GM23338 (cell line): ENCODE data around the gene TENM4. TPM values are rescaled to one million over a fixed set of nuclear protein-coding genes. Genes with fewer than 3 reads are reported as not detected.

ENCODE experiments used
- ATAC-seq: fragments of 200-7000 bp; cut with Tn5 transposase; 3 replicates; pipeline ENCODE4 v1.9.1; 2020
- DNase-seq: peaks from one replicate; pipeline ENCODE4 v3.0.0-alpha.2; 2015; ENCODE audit warnings: low spot score
- H2AFZ ChIP-seq: fragments of 200-600 bp; sonication (generic); 2 replicates; pipeline ENCODE4 v1.8.0; 2016; ENCODE audit warnings: antibody characterized with exemption, mild to moderate bottlenecking, moderate library complexity
- H3F3A ChIP-seq: fragments of 200-600 bp; sonication (generic); replicated peaks from 2 replicates; pipeline ENCODE4 v1.8.0; 2017; ENCODE audit warnings: antibody characterized with exemption, mixed run types, low read depth
- H3K27ac ChIP-seq: fragments of 200-600 bp; sonication (generic); 2 replicates; pipeline ENCODE4 v1.6.1; 2016; ENCODE audit warnings: low read depth
- H3K27me3 ChIP-seq: fragments of 200-600 bp; sonication (generic); 2 replicates; pipeline ENCODE4 v1.8.0; 2016; ENCODE audit warnings: mild to moderate bottlenecking, mixed run types, moderate library complexity; ENCODE audit not compliant: insufficient read depth
- H3K36me3 ChIP-seq: fragments of 200-600 bp; sonication (generic); 2 replicates; pipeline ENCODE4 v1.8.0; 2016; ENCODE audit warnings: mild to moderate bottlenecking; ENCODE audit not compliant: insufficient read depth
- H3K4me1 ChIP-seq: fragments of 200-600 bp; sonication (generic); 2 replicates; pipeline ENCODE4 v1.8.0; 2016; ENCODE audit warnings: mild to moderate bottlenecking, moderate library complexity; ENCODE audit not compliant: insufficient read depth
- H3K4me2 ChIP-seq: fragments of 200-600 bp; sonication (generic); 2 replicates; pipeline ENCODE4 v1.7.1; 2017; ENCODE audit warnings: mixed run types
- H3K4me3 ChIP-seq: fragments of 200-600 bp; sonication (generic); 2 replicates; pipeline ENCODE4 v1.6.1; 2016; ENCODE audit warnings: mixed run types
- H3K79me2 ChIP-seq: fragments of 200-600 bp; sonication (generic); replicated peaks from 2 replicates; pipeline ENCODE4 v1.8.0; 2017; ENCODE audit warnings: mild to moderate bottlenecking; ENCODE audit not compliant: insufficient read depth
- H3K9me2 ChIP-seq: fragments of 200-600 bp; sonication (generic); 2 replicates; pipeline ENCODE4 v1.8.0; 2017; ENCODE audit not compliant: insufficient read depth
- H4K20me1 ChIP-seq: fragments of 200-600 bp; sonication (generic); replicated peaks from 2 replicates; pipeline ENCODE4 v1.8.0; 2017; ENCODE audit warnings: mild to moderate bottlenecking; ENCODE audit not compliant: insufficient read depth
- H3K27ac Mint-ChIP-seq: 2 replicates; pipeline ENCODE4 v1.8.0; 2020; ENCODE audit warnings: inconsistent platforms, mild to moderate bottlenecking, moderate library complexity, mixed read lengths
- H3K27me3 Mint-ChIP-seq: 3 replicates; pipeline ENCODE4 v1.8.0; 2022; ENCODE audit warnings: low read depth, mild to moderate bottlenecking, moderate library complexity, mixed read lengths, inconsistent platforms; ENCODE audit not compliant: insufficient read depth, poor library complexity
- H3K36me3 Mint-ChIP-seq: 3 replicates; pipeline ENCODE4 v1.8.0; 2021; ENCODE audit warnings: low read depth, mild to moderate bottlenecking, inconsistent platforms, moderate library complexity, mixed read lengths
- H3K4me1 Mint-ChIP-seq: 3 replicates; pipeline ENCODE4 v1.8.0; 2020; ENCODE audit warnings: mild to moderate bottlenecking, inconsistent platforms, mixed read lengths
- H3K4me3 Mint-ChIP-seq: 3 replicates; pipeline ENCODE4 v1.8.0; 2021; ENCODE audit warnings: moderate library complexity, mild to moderate bottlenecking, inconsistent platforms, mixed read lengths
- H3K9me3 Mint-ChIP-seq: 3 replicates; pipeline ENCODE4 v1.8.0; 2020; ENCODE audit warnings: moderate library complexity, mild to moderate bottlenecking, inconsistent platforms, mixed read lengths
- CREB1 ChIP-seq: fragments of 250-450 bp; sonication (Bioruptor Pico); IDR thresholded peaks from 2 replicates; pipeline ENCODE4 v1.5.0; 2020; ENCODE audit warnings: low read depth, mild to moderate bottlenecking, moderate library complexity
- EZH2 ChIP-seq: fragments of 200-600 bp; sonication (generic); IDR thresholded peaks from one replicate; pipeline ENCODE4 v1.8.0; 2017; ENCODE audit warnings: antibody characterized with exemption, mild to moderate bottlenecking, low read depth; ENCODE audit not compliant: unreplicated experiment
- EZH2phosphoT487 ChIP-seq: fragments of 200-600 bp; sonication (generic); IDR thresholded peaks from one replicate; pipeline ENCODE4 v1.8.1; 2018; ENCODE audit warnings: antibody characterized with exemption; ENCODE audit not compliant: unreplicated experiment
- NANOG ChIP-seq: IDR thresholded peaks from 2 replicates; pipeline ENCODE4 v1.6.1; 2016; ENCODE audit warnings: antibody characterized with exemption, borderline replicate concordance
- POLR2AphosphoS5 ChIP-seq: IDR thresholded peaks from 2 replicates; pipeline ENCODE4 v1.6.1; 2016; ENCODE audit warnings: antibody characterized with exemption, low read depth
- STAT1 ChIP-seq: IDR thresholded peaks from one replicate; pipeline ENCODE4 v1.6.1; 2016; ENCODE audit warnings: antibody characterized with exemption; ENCODE audit not compliant: unreplicated experiment
- ZNF331 ChIP-seq: fragments of 250-450 bp; sonication (Bioruptor Pico); IDR thresholded peaks from 2 replicates; pipeline ENCODE4 v1.5.0; 2020; ENCODE audit warnings: low read depth, mild to moderate bottlenecking, moderate library complexity
- polyA plus RNA-seq: library from polyadenylated mRNA; unstranded; fragments of >200 nt; fragmentation: Nextera tagmentation; extraction: Ambion mirVana; gene quantifications from 2 replicates; pipeline ENCODE4 v1.2.1, GENCODE V29; 2016
- total RNA-seq: library from RNA; depleted of rRNA; stranded (reverse); fragments of >200 nt; shearing (Covaris generic); gene quantifications from 2 replicates; pipeline ENCODE4 v1.2.3, GENCODE V29; 2014
- TF ChIP-seq, protein P1 (sequence below), 2 experiments: fragments of 200-600 bp in 1 of 2; sonication (generic) in 1 of 2; conservative IDR thresholded peaks; 2 replicates each; pipeline versions ENCODE4 v1.5.1 to v1.6.1; 2016 to 2017; ENCODE audit warnings: antibody characterized with exemption in 2 of 2, low read depth in 2 of 2, mild to moderate bottlenecking in 2 of 2, moderate library complexity in 1 of 2
- TF ChIP-seq, protein P2 (sequence below): IDR thresholded peaks from one replicate; pipeline ENCODE4 v1.6.1; 2018; ENCODE audit warnings: antibody characterized with exemption; ENCODE audit not compliant: unreplicated experiment
- TF ChIP-seq, protein P3 (sequence below): IDR thresholded peaks from 2 replicates; pipeline ENCODE4 v1.6.1; 2016; ENCODE audit warnings: antibody characterized with exemption

The TENM4 gene
- total and polyA plus RNA-seq, 2 experiments from 2014 or later: 7.3 TPM

DNA sequence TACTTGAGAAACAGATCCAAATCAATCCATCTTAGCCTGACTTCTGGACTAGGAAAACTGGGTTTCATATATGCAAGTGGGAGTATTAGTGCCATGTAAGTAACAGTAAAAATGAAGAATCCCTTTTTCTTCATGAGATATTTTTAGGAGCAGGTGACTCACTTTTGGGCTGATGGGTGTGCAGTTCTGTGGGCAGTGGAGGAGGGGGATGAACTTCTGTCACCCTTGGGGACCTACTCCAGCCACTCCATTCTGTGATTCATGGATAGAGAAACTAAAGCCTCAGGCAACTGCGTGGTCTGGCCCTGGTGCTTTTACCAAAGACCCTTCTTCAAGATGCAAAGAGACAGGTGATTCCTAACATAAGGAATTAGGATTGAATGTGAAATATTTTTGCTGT lies 657.5 kb downstream of the TENM4 start (continued):
- TF ChIP-seq CREB1 (CRISPR knock-in tag) (no peak), POLR2AphosphoS5 (no peak), STAT1 (no peak), EZH2 (no peak), EZH2phosphoT487 (no peak), NANOG (no peak), ZNF331 (CRISPR knock-in tag) (no peak)
- TF ChIP-seq, protein P1, sequence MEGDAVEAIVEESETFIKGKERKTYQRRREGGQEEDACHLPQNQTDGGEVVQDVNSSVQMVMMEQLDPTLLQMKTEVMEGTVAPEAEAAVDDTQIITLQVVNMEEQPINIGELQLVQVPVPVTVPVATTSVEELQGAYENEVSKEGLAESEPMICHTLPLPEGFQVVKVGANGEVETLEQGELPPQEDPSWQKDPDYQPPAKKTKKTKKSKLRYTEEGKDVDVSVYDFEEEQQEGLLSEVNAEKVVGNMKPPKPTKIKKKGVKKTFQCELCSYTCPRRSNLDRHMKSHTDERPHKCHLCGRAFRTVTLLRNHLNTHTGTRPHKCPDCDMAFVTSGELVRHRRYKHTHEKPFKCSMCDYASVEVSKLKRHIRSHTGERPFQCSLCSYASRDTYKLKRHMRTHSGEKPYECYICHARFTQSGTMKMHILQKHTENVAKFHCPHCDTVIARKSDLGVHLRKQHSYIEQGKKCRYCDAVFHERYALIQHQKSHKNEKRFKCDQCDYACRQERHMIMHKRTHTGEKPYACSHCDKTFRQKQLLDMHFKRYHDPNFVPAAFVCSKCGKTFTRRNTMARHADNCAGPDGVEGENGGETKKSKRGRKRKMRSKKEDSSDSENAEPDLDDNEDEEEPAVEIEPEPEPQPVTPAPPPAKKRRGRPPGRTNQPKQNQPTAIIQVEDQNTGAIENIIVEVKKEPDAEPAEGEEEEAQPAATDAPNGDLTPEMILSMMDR (conservative IDR thresholded peaks at IDR 0.05; ENCODE audit: low read depth in 2 of 2): no peak

DNA sequence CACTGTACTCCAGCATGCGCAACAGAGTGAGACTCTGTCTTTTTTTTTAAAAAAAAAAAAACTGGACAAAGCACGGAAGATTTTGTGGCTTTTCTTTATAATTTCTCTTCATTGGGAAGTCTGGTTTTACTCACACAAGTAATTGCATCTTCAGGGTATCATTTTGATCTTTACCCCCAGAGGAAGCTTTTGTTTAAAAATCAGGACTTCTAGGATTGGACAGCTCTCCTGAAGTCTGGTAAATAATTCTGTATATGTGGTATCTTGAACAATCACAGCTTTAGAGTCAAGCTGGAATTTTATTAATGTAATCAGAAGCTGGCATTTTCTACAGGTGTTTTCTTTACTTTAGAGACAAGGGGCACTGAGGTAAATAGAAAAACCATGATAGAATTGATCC lies 658.1 kb downstream of the TENM4 start:
- H3K9me3 Mint-ChIP-seq: no peaks in the 10 kb centered on the region
- Histone ChIP-seq H3K27ac (no peak overlapping the region), H3K27me3 (no peaks in the 10 kb centered on the region), H3K4me2 (no peak overlapping the region), H3K36me3 (no peaks in the 10 kb centered on the region), H3K4me3 (no peak overlapping the region), H4K20me1 (no peaks in the 10 kb centered on the region), H3K9me2 (peaks cover 13% of the 10 kb centered on the region), H3K4me1 (peaks cover 18% of the 10 kb centered on the region), H2AFZ (no peak overlapping the region), H3F3A (no peaks in the 10 kb centered on the region), H3K79me2 (no peaks in the 10 kb centered on the region)
- peaks cover 21% of the 10 kb centered on the region for H3K4me1 Mint-ChIP-seq
- TF ChIP-seq, protein P2, sequence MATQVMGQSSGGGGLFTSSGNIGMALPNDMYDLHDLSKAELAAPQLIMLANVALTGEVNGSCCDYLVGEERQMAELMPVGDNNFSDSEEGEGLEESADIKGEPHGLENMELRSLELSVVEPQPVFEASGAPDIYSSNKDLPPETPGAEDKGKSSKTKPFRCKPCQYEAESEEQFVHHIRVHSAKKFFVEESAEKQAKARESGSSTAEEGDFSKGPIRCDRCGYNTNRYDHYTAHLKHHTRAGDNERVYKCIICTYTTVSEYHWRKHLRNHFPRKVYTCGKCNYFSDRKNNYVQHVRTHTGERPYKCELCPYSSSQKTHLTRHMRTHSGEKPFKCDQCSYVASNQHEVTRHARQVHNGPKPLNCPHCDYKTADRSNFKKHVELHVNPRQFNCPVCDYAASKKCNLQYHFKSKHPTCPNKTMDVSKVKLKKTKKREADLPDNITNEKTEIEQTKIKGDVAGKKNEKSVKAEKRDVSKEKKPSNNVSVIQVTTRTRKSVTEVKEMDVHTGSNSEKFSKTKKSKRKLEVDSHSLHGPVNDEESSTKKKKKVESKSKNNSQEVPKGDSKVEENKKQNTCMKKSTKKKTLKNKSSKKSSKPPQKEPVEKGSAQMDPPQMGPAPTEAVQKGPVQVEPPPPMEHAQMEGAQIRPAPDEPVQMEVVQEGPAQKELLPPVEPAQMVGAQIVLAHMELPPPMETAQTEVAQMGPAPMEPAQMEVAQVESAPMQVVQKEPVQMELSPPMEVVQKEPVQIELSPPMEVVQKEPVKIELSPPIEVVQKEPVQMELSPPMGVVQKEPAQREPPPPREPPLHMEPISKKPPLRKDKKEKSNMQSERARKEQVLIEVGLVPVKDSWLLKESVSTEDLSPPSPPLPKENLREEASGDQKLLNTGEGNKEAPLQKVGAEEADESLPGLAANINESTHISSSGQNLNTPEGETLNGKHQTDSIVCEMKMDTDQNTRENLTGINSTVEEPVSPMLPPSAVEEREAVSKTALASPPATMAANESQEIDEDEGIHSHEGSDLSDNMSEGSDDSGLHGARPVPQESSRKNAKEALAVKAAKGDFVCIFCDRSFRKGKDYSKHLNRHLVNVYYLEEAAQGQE: peak; percentile 29
- TF ChIP-seq, protein P3, sequence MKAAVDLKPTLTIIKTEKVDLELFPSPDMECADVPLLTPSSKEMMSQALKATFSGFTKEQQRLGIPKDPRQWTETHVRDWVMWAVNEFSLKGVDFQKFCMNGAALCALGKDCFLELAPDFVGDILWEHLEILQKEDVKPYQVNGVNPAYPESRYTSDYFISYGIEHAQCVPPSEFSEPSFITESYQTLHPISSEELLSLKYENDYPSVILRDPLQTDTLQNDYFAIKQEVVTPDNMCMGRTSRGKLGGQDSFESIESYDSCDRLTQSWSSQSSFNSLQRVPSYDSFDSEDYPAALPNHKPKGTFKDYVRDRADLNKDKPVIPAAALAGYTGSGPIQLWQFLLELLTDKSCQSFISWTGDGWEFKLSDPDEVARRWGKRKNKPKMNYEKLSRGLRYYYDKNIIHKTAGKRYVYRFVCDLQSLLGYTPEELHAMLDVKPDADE: no peak
- DNase-seq (no peak), ATAC-seq (no peak)
- no peak overlapping the region for H3K4me3 Mint-ChIP-seq
- peaks cover 5% of the 10 kb centered on the region for H3K27me3 Mint-ChIP-seq
- no peak overlapping the region for H3K27ac Mint-ChIP-seq
- no peaks in the 10 kb centered on the region; the same call in 2 of the 3 replicates for H3K36me3 Mint-ChIP-seq
